ENCODE data around the gene MBD3L2.
"Not testable (repeated sequence)": the region's sequence is repeated elsewhere in the genome, so short reads cannot be mapped to it uniquely, and the experiment has no call there.

MBD3L2 gene

DNA sequence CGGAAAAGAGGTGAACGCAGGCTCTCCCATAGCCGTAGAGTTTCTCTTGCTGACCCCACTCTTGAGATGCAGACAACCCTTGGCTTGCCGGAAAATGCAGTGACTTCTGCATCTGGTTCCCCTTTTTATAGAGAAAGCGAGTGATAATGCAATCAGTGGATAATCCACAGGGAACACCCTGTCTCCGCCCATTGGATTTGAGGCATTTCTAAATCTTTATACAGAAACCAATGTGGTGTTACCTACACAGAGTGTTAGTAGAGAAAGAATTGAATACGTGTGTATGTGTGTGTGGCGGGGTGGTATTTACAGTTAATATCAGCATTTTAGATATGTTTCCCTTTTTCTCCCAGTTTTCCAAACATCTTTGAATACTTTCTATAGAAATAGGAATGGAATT, 9.5 kb downstream of the MBD3L2 start, which contains the start of gene MBD3L3:
Gene MBD3L3 (minus strand): TSS at position 101 of the 400 bp plus-strand sequence. CDS start 71 bp downstream, at position 30.
- not testable (repeated sequence) for H3K4me2 ChIP-seq (ENCODE audit: low read depth, low read length, poor library complexity, severe bottlenecking); H3K27ac ChIP-seq (ENCODE audit: low read depth, low read length); H3K4me3 ChIP-seq (ENCODE audit: insufficient read depth, low read length, poor library complexity, severe bottlenecking)

DNA sequence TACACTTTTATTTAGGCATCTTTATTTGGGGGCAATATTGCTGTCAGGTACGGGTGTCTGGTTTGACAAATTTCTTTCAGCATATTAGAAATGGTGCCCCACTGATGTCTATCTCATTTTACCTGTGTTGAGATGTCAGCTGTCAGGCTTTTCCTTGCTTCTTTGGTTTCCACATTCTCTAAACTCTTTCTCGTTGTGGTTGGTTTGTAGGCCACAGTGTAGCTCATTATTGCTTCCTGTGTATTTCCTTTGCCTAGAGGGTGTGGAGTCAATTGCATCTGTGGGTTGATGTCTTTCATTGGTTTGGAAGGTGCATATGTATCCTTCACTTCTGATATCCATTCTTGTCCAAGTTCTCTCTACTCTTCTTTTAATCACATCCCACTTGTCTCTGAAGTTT, 10.9 kb downstream of the MBD3L2 start:
- not testable (repeated sequence) for H3K4me2 ChIP-seq (ENCODE audit: low read depth, low read length, poor library complexity, severe bottlenecking); H3K27me3 ChIP-seq (ENCODE audit: low read length); H3K9me2 ChIP-seq (replicated peaks; ENCODE audit: insufficient read depth, low read length); H3K36me3 ChIP-seq (ENCODE audit: low read length); H4K20me1 ChIP-seq (ENCODE audit: low read depth, low read length); H3K9me3 ChIP-seq (ENCODE audit: insufficient read depth, low read length); H3K4me3 ChIP-seq (ENCODE audit: insufficient read depth, low read length, poor library complexity, severe bottlenecking); H2AFZ ChIP-seq (ENCODE audit: low read depth, low read length, severe bottlenecking); H3K79me2 ChIP-seq (ENCODE audit: insufficient read depth, low read length); H3K9ac ChIP-seq (ENCODE audit: low read length); H3F3A ChIP-seq (ENCODE audit: insufficient read depth); H3K27ac ChIP-seq (ENCODE audit: low read depth, low read length)

More for the DNA sequence above, 9.5 kb downstream of the MBD3L2 start, which contains the start of gene MBD3L3:
- H3K36me3 ChIP-seq (ENCODE audit: low read length); H3F3A ChIP-seq (ENCODE audit: insufficient read depth); H3K9me3 ChIP-seq (ENCODE audit: insufficient read depth, low read length); H4K20me1 ChIP-seq (ENCODE audit: low read depth, low read length); H3K27me3 ChIP-seq (ENCODE audit: low read length); H3K9ac ChIP-seq (ENCODE audit: low read length); H3K79me2 ChIP-seq (ENCODE audit: insufficient read depth, low read length); H2AFZ ChIP-seq (ENCODE audit: low read depth, low read length, severe bottlenecking); H3K9me2 ChIP-seq (replicated peaks; ENCODE audit: insufficient read depth, low read length): not testable (repeated sequence)

GRCh38 chr19:7063339-7063738, 14.2 kb downstream of the MBD3L2 start:
- Histone ChIP-seq H3K27ac (ENCODE audit: low read depth, low read length) (no peak overlapping the region), H3K4me3 (ENCODE audit: insufficient read depth, low read length, poor library complexity, severe bottlenecking) (no peak overlapping the region), H3K9me2 (replicated peaks; ENCODE audit: insufficient read depth, low read length) (no peaks in the 10 kb centered on the region), H3K9me3 (ENCODE audit: insufficient read depth, low read length) (no peaks in the 10 kb centered on the region), H3K27me3 (ENCODE audit: low read length) (no peaks in the 10 kb centered on the region), H3K4me2 (ENCODE audit: low read depth, low read length, poor library complexity, severe bottlenecking) (no peak overlapping the region), H2AFZ (ENCODE audit: low read depth, low read length, severe bottlenecking) (no peak overlapping the region), H3K79me2 (ENCODE audit: insufficient read depth, low read length) (no peaks in the 10 kb centered on the region), H3K36me3 (ENCODE audit: low read length) (no peaks in the 10 kb centered on the region), H3F3A (ENCODE audit: insufficient read depth) (peaks cover 6% of the 10 kb centered on the region), H3K9ac (ENCODE audit: low read length) (no peak overlapping the region), H4K20me1 (ENCODE audit: low read depth, low read length) (no peaks in the 10 kb centered on the region)
- no peak for TF ChIP-seq EZH2phosphoT487 (conservative IDR thresholded peaks at IDR 0.05; ENCODE audit: low read length)
- TF ChIP-seq, protein P1, sequence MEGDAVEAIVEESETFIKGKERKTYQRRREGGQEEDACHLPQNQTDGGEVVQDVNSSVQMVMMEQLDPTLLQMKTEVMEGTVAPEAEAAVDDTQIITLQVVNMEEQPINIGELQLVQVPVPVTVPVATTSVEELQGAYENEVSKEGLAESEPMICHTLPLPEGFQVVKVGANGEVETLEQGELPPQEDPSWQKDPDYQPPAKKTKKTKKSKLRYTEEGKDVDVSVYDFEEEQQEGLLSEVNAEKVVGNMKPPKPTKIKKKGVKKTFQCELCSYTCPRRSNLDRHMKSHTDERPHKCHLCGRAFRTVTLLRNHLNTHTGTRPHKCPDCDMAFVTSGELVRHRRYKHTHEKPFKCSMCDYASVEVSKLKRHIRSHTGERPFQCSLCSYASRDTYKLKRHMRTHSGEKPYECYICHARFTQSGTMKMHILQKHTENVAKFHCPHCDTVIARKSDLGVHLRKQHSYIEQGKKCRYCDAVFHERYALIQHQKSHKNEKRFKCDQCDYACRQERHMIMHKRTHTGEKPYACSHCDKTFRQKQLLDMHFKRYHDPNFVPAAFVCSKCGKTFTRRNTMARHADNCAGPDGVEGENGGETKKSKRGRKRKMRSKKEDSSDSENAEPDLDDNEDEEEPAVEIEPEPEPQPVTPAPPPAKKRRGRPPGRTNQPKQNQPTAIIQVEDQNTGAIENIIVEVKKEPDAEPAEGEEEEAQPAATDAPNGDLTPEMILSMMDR (IDR thresholded peaks at IDR 0.05; ENCODE audit: insufficient read depth, low read length, poor library complexity, severe bottlenecking), result no peak

DNA sequence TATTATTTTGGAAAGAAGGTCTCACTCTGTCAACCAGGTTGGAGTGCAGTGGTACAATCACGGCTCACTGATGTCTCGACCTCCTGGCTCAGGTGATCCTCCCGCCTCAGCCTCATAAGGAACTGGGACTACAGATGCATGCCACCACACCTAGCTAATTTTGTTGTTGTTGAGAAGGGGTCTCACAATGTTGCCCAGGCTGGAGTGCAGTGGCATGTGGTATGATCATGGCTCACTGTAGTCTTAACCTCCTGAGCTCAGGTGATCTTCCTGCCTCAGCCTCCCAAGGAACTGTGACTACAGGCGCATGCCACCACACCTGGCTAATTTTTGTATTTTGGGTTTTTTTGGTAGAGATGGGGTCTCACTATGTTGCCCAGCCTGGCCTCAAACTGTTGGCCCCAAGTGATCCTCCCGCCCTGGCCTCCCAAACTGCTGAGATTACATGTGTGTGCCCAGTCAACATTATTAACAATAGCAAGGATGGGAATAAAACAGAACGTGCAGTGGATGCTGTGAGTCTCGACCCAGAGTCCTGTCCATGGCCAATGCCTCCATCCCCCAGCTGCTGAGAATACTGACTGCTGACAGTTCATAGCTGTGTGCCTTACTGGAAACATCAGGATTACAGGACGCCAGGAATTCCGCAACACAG, 14.8 kb downstream of the MBD3L2 start:
- Histone ChIP-seq H3K4me2 (ENCODE audit: low read depth, low read length, poor library complexity, severe bottlenecking) (no peak overlapping the region), H2AFZ (ENCODE audit: low read depth, low read length, severe bottlenecking) (no peak overlapping the region), H4K20me1 (ENCODE audit: low read depth, low read length) (no peaks in the 10 kb centered on the region), H3K9me3 (ENCODE audit: insufficient read depth, low read length) (no peaks in the 10 kb centered on the region), H3K27ac (ENCODE audit: low read depth, low read length) (no peak overlapping the region), H3K9me2 (replicated peaks; ENCODE audit: insufficient read depth, low read length) (no peaks in the 10 kb centered on the region), H3K27me3 (ENCODE audit: low read length) (no peaks in the 10 kb centered on the region), H3K79me2 (ENCODE audit: insufficient read depth, low read length) (no peaks in the 10 kb centered on the region), H3K9ac (ENCODE audit: low read length) (no peak overlapping the region), H3K4me3 (ENCODE audit: insufficient read depth, low read length, poor library complexity, severe bottlenecking) (no peak overlapping the region), H3F3A (ENCODE audit: insufficient read depth) (peaks cover 6% of the 10 kb centered on the region), H3K36me3 (ENCODE audit: low read length) (no peaks in the 10 kb centered on the region)
- TF ChIP-seq, protein P1 (IDR thresholded peaks at IDR 0.05; ENCODE audit: insufficient read depth, low read length, poor library complexity, severe bottlenecking), result no peak
- no peak for TF ChIP-seq EZH2phosphoT487 (conservative IDR thresholded peaks at IDR 0.05; ENCODE audit: low read length)

GRCh38 chr19:7067122-7067521, 18.0 kb downstream of the MBD3L2 start:
- not testable (repeated sequence) for H3K4me2 ChIP-seq (ENCODE audit: low read depth, low read length, poor library complexity, severe bottlenecking); H2AFZ ChIP-seq (ENCODE audit: low read depth, low read length, severe bottlenecking); H3K27ac ChIP-seq (ENCODE audit: low read depth, low read length); H3K4me3 ChIP-seq (ENCODE audit: insufficient read depth, low read length, poor library complexity, severe bottlenecking); H3K9ac ChIP-seq (ENCODE audit: low read length); H4K20me1 ChIP-seq (ENCODE audit: low read depth, low read length); H3K9me3 ChIP-seq (ENCODE audit: insufficient read depth, low read length); H3K36me3 ChIP-seq (ENCODE audit: low read length); H3K9me2 ChIP-seq (replicated peaks; ENCODE audit: insufficient read depth, low read length); H3F3A ChIP-seq (ENCODE audit: insufficient read depth); H3K27me3 ChIP-seq (ENCODE audit: low read length)
- H3K79me2 ChIP-seq (ENCODE audit: insufficient read depth, low read length), result peaks cover 20% of the 10 kb centered on the region
